Stimulated activated CD4-positive, alpha-beta T cell treated with anti-CD3 and anti-CD28 coated beads, Interleukin-2, amount 100 ng/mL, for 48 hours (primary cell): ENCODE data around the gene HRG.
"Not testable (repeated sequence)": the region's sequence is repeated elsewhere in the genome, so short reads cannot be mapped to it uniquely, and the experiment has no call there.

Experiments
- DNase-seq, 2 donors: peaks; one replicate each; pipeline ENCODE4 v3.0.0-alpha.2; 2020

The HRG gene

GRCh38 chr3:186683979-186684378 lies 18.2 kb downstream of the HRG start:
- DNase-seq, result no peak

GRCh38 chr3:186686475-186686874 lies 20.7 kb downstream of the HRG start:
- DNase-seq, result not testable (repeated sequence)

- no peak for DNase-seq
Observed at GRCh38 chr3:186687120-186687651, 21.4 kb downstream of the HRG start.

- DNase-seq, result not testable (repeated sequence)
Observed at GRCh38 chr3:186690304-186690703, 24.5 kb downstream of the HRG start.

- no peak for DNase-seq
Observed at GRCh38 chr3:186691676-186692075, 25.9 kb downstream of the HRG start.

- DNase-seq, result no peak
Observed at GRCh38 chr3:186693843-186694242, 28.0 kb downstream of the HRG start.

- no peak for DNase-seq
Observed at GRCh38 chr3:186694288-186695032, 28.6 kb downstream of the HRG start.

GRCh38 chr3:186696522-186696921 lies 30.7 kb downstream of the HRG start:
- DNase-seq, result no peak

GRCh38 chr3:186697510-186697909 lies 31.7 kb downstream of the HRG start:
- DNase-seq, result no peak

- no peak for DNase-seq
Observed at GRCh38 chr3:186700267-186700666, 34.5 kb downstream of the HRG start.

- not testable (repeated sequence) for DNase-seq
Observed at GRCh38 chr3:186702451-186702850, 36.6 kb downstream of the HRG start.

GRCh38 chr3:186705882-186706780 lies 40.3 kb downstream of the HRG start:
- DNase-seq, result peak; percentile 23 to 29

GRCh38 chr3:186708983-186709679 lies 43.3 kb downstream of the HRG start:
- DNase-seq, result no peak

GRCh38 chr3:186710694-186711093 lies 44.9 kb downstream of the HRG start:
- not testable (repeated sequence) for DNase-seq

- DNase-seq, result no peak
Observed at GRCh38 chr3:186713499-186713898, 47.7 kb downstream of the HRG start.

GRCh38 chr3:186717039-186717457 lies 51.2 kb downstream of the HRG start, which contains the start of gene KNG1:
TSS of gene KNG1 (plus strand) at chr3:186717359. CDS start at chr3:186717543, 184 bp downstream.
- no peak for DNase-seq

GRCh38 chr3:186719945-186720739 lies 54.3 kb downstream of the HRG start:
- no peak for DNase-seq

GRCh38 chr3:186722457-186722856 lies 56.6 kb downstream of the HRG start:
- no peak for DNase-seq

- no peak for DNase-seq
Observed at GRCh38 chr3:186724911-186725310, 59.1 kb downstream of the HRG start.
